ENCODE measurements around the gene SLC30A3. TPM values are rescaled to one million over a fixed set of nuclear protein-coding genes. Genes with fewer than 3 reads are reported as not detected.

Gene SLC30A3
- total RNA-seq, 4 donors from 2014 or later: not detected

GRCh38 chr2:27284996-27285395, 22.1 kb upstream of the SLC30A3 start:
- no peak for TF ChIP-seq CTCF (IDR thresholded peaks at IDR 0.05; ENCODE audit: low read depth)

GRCh38 chr2:27282892-27283291, 20.0 kb upstream of the SLC30A3 start:
- no peak for TF ChIP-seq CTCF (IDR thresholded peaks at IDR 0.05; ENCODE audit: low read depth)

- TF ChIP-seq CTCF (IDR thresholded peaks at IDR 0.05; ENCODE audit: low read depth): no peak
Measured at GRCh38 chr2:27281855-27282559, 19.2 kb upstream of the SLC30A3 start, which contains the start of gene TRIM54. TSS of gene TRIM54 (plus strand) at chr2:27282429. CDS start at chr2:27282732, 303 bp downstream.

GRCh38 chr2:27281442-27281841, 18.6 kb upstream of the SLC30A3 start:
- TF ChIP-seq CTCF (IDR thresholded peaks at IDR 0.05; ENCODE audit: low read depth): no peak

- no peak for TF ChIP-seq CTCF (IDR thresholded peaks at IDR 0.05; ENCODE audit: low read depth)
Measured at GRCh38 chr2:27280826-27281225, 18.0 kb upstream of the SLC30A3 start.

GRCh38 chr2:27278010-27278409, 15.2 kb upstream of the SLC30A3 start:
- no peak for TF ChIP-seq CTCF (IDR thresholded peaks at IDR 0.05; ENCODE audit: low read depth)

GRCh38 chr2:27275211-27276150, 12.6 kb upstream of the SLC30A3 start, which contains the start of gene DNAJC5G:
TSS of gene DNAJC5G (plus strand) at chr2:27275433. CDS start at chr2:27276729, 1,296 bp downstream.
- no peak for TF ChIP-seq CTCF (IDR thresholded peaks at IDR 0.05; ENCODE audit: low read depth)
